Mesothelial cell of epicardium (in vitro differentiated cells): ENCODE measurements around the gene EDEM3. TPM values are rescaled to one million over a fixed set of nuclear protein-coding genes. Genes with fewer than 3 reads are reported as not detected.

Experiments used
- DNase-seq, 2 experiments: peaks; one replicate each; pipeline ENCODE4 v3.0.0; 2021; ENCODE audit warnings: low spot score in 2 of 2; ENCODE audit not compliant: unreplicated experiment in 2 of 2
- H3K27ac Mint-ChIP-seq: 2 replicates; pipeline ENCODE4 v1.8.0; 2021; ENCODE audit warnings: mixed read lengths
- H3K27me3 Mint-ChIP-seq: 2 replicates; pipeline ENCODE4 v1.8.0; 2021; ENCODE audit warnings: low read depth, mixed read lengths
- H3K36me3 Mint-ChIP-seq: 2 replicates; pipeline ENCODE4 v1.8.0; 2021; ENCODE audit warnings: mixed read lengths
- H3K4me1 Mint-ChIP-seq: 2 replicates; pipeline ENCODE4 v1.8.0; 2021; ENCODE audit warnings: mixed read lengths
- H3K4me3 Mint-ChIP-seq: 2 replicates; pipeline ENCODE4 v1.8.0; 2021; ENCODE audit warnings: mild to moderate bottlenecking, moderate library complexity, mixed read lengths
- H3K9me3 Mint-ChIP-seq: 2 replicates; pipeline ENCODE4 v1.8.0; 2021; ENCODE audit warnings: mixed read lengths
- CTCF ChIP-seq: fragments of 200-600 bp; sonication (generic); IDR thresholded peaks from one replicate; pipeline ENCODE4 v1.5.0; 2021; ENCODE audit warnings: antibody characterized with exemption; ENCODE audit not compliant: unreplicated experiment
- total RNA-seq: library from RNA; stranded (reverse); gene quantifications from 3 replicates; pipeline ENCODE4 v1.2.1, GENCODE V29; 2021

EDEM3 gene
- total RNA-seq, 1 donor from 2014 or later = 25.4 TPM

GRCh38 chr1:184734980-184735379, 19.7 kb downstream of the EDEM3 start:
- peaks cover 22% of the 10 kb centered on the region for H3K36me3 Mint-ChIP-seq
- no peak for TF ChIP-seq CTCF
- no peaks in the 10 kb centered on the region for H3K27me3 Mint-ChIP-seq
- DNase-seq = no peak
- H3K4me1 Mint-ChIP-seq = no peaks in the 10 kb centered on the region
- H3K27ac Mint-ChIP-seq = no peak overlapping the region
- no peak overlapping the region for H3K4me3 Mint-ChIP-seq
- no peaks in the 10 kb centered on the region for H3K9me3 Mint-ChIP-seq

- no peaks in the 10 kb centered on the region for H3K27me3 Mint-ChIP-seq
- peaks cover 4% of the 10 kb centered on the region for H3K9me3 Mint-ChIP-seq
- H3K27ac Mint-ChIP-seq = no peak overlapping the region
- no peak for DNase-seq
- peaks cover 3% of the 10 kb centered on the region for H3K4me1 Mint-ChIP-seq
- H3K36me3 Mint-ChIP-seq = peaks cover 16% of the 10 kb centered on the region
- H3K4me3 Mint-ChIP-seq = no peak overlapping the region
- TF ChIP-seq CTCF = no peak
These were observed 29.8 kb downstream of the EDEM3 start for GRCh38 chr1:184724843-184725242.

GRCh38 chr1:184716158-184716557, 38.5 kb downstream of the EDEM3 start:
- peaks cover 26% of the 10 kb centered on the region for H3K36me3 Mint-ChIP-seq
- no peaks in the 10 kb centered on the region for H3K27me3 Mint-ChIP-seq
- no peak for TF ChIP-seq CTCF
- H3K4me3 Mint-ChIP-seq = no peak overlapping the region
- no peaks in the 10 kb centered on the region for H3K9me3 Mint-ChIP-seq
- peaks cover 7% of the 10 kb centered on the region for H3K4me1 Mint-ChIP-seq
- peak overlapping the region; percentile 7 for H3K27ac Mint-ChIP-seq
- no peak for DNase-seq

GRCh38 chr1:184709418-184709817, 45.2 kb downstream of the EDEM3 start:
- Mint-ChIP-seq H3K27me3 (no peaks in the 10 kb centered on the region), H3K4me3 (no peak overlapping the region), H3K36me3 (peaks cover 29% of the 10 kb centered on the region), H3K4me1 (no peaks in the 10 kb centered on the region), H3K27ac (no peak overlapping the region), H3K9me3 (no peaks in the 10 kb centered on the region)
- DNase-seq = no peak
- no peak for TF ChIP-seq CTCF

- Mint-ChIP-seq H3K27ac (no peak overlapping the region), H3K4me3 (no peak overlapping the region)
These were observed 46.5 kb downstream of the EDEM3 start for GRCh38 chr1:184708084-184708676.

More at GRCh38 chr1:184708084-184708676, 46.5 kb downstream of the EDEM3 start:
- Mint-ChIP-seq H3K36me3 (peaks cover 27% of the 10 kb centered on the region), H3K27me3 (no peaks in the 10 kb centered on the region), H3K4me1 (no peaks in the 10 kb centered on the region), H3K9me3 (no peaks in the 10 kb centered on the region)
- no peak for DNase-seq
- no peak for TF ChIP-seq CTCF
